Endothelial cell (in vitro differentiated cells): ENCODE measurements around the gene SBF2. TPM values are rescaled to one million over a fixed set of nuclear protein-coding genes. Genes with fewer than 3 reads are reported as not detected.

Experiments used
- DNase-seq: peaks from one replicate; pipeline ENCODE4 v3.0.0; 2021; ENCODE audit warnings: low spot score
- H3K27ac Mint-ChIP-seq: one replicate; pipeline ENCODE4 v1.8.0; 2021; ENCODE audit warnings: mixed read lengths, inconsistent platforms; ENCODE audit not compliant: unreplicated experiment
- H3K27me3 Mint-ChIP-seq: one replicate; pipeline ENCODE4 v1.8.0; 2021; ENCODE audit warnings: mild to moderate bottlenecking, moderate library complexity, mixed read lengths, inconsistent platforms; ENCODE audit not compliant: unreplicated experiment
- H3K36me3 Mint-ChIP-seq: one replicate; pipeline ENCODE4 v1.8.0; 2021; ENCODE audit warnings: mild to moderate bottlenecking, low read depth, mixed read lengths, inconsistent platforms; ENCODE audit not compliant: unreplicated experiment
- H3K4me1 Mint-ChIP-seq: one replicate; pipeline ENCODE4 v1.8.0; 2021; ENCODE audit warnings: mild to moderate bottlenecking, mixed read lengths, inconsistent platforms; ENCODE audit not compliant: unreplicated experiment
- H3K4me3 Mint-ChIP-seq: one replicate; pipeline ENCODE4 v1.8.0; 2021; ENCODE audit warnings: mild to moderate bottlenecking, mixed read lengths, inconsistent platforms; ENCODE audit not compliant: unreplicated experiment
- H3K9me3 Mint-ChIP-seq: one replicate; pipeline ENCODE4 v1.8.0; 2021; ENCODE audit warnings: mixed read lengths, inconsistent platforms; ENCODE audit not compliant: unreplicated experiment
- total RNA-seq: library from RNA; stranded (reverse); fragmentation: NEBNext Ultra II Directional; extraction: Animal tissue kit (Norgen Biotek cat#: 25700); gene quantifications from one replicate; pipeline ENCODE4 v1.2.1, GENCODE V29; 2021; ENCODE audit not compliant: unreplicated experiment
- TF ChIP-seq, protein P1 (sequence below): fragments of 200-600 bp; sonication (generic); IDR thresholded peaks from one replicate; pipeline ENCODE4 v1.5.0; 2021; ENCODE audit warnings: antibody characterized with exemption; ENCODE audit not compliant: unreplicated experiment

Gene SBF2
- total RNA-seq, 1 donor from 2014 or later, result 40.8 TPM

GRCh38 chr11:10291801-10292638 lies 2.0 kb downstream of the SBF2 start:
- peak overlapping the region; percentile 91 for H3K4me3 Mint-ChIP-seq
- TF ChIP-seq, protein P1, sequence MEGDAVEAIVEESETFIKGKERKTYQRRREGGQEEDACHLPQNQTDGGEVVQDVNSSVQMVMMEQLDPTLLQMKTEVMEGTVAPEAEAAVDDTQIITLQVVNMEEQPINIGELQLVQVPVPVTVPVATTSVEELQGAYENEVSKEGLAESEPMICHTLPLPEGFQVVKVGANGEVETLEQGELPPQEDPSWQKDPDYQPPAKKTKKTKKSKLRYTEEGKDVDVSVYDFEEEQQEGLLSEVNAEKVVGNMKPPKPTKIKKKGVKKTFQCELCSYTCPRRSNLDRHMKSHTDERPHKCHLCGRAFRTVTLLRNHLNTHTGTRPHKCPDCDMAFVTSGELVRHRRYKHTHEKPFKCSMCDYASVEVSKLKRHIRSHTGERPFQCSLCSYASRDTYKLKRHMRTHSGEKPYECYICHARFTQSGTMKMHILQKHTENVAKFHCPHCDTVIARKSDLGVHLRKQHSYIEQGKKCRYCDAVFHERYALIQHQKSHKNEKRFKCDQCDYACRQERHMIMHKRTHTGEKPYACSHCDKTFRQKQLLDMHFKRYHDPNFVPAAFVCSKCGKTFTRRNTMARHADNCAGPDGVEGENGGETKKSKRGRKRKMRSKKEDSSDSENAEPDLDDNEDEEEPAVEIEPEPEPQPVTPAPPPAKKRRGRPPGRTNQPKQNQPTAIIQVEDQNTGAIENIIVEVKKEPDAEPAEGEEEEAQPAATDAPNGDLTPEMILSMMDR, result no peak
- peaks cover 41% of the 10 kb centered on the region for H3K4me1 Mint-ChIP-seq
- H3K27me3 Mint-ChIP-seq, result peaks cover 4% of the 10 kb centered on the region
- DNase-seq, result no peak
- no peaks in the 10 kb centered on the region for H3K9me3 Mint-ChIP-seq
- peak overlapping the region; percentile 54 for H3K27ac Mint-ChIP-seq
- H3K36me3 Mint-ChIP-seq, result peaks cover 14% of the 10 kb centered on the region

DNA sequence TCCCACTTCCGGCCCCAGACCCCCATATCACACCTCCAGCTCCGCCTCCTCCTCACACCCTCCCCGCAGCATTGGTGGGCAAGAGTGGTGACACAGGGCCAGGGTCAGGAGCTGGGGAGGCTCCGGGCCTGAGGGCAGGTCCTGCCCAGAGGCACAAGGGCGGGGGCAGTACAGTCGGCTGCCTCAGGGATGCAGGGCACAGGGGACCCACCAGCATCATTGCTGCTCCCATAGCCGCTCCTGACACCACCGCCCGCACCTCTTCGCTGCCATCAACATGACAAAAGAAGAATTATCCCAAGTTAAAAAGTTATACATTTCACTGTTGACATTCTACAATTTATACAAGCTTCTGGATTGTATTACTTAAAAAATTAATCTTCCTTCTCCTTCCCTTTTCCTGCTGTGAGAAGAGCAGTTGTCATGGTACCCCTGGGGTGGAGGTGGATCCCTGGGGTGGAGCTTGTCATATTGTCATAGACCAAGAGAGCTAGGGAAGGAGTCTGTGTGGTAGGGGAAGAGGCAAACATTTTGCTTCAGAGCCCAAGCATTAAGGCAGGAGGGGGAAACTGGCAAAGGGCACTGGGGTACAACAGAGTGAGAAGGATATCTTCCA lies 4.1 kb downstream of the SBF2 start:
- H3K36me3 Mint-ChIP-seq, result peaks cover 11% of the 10 kb centered on the region
- peaks cover 32% of the 10 kb centered on the region for H3K4me1 Mint-ChIP-seq
- peaks cover 2% of the 10 kb centered on the region for H3K27me3 Mint-ChIP-seq
- TF ChIP-seq, protein P1, result no peak
- H3K9me3 Mint-ChIP-seq, result no peaks in the 10 kb centered on the region
- DNase-seq, result no peak
- no peak overlapping the region for H3K27ac Mint-ChIP-seq
- peak overlapping the region; percentile 37 for H3K4me3 Mint-ChIP-seq

DNA sequence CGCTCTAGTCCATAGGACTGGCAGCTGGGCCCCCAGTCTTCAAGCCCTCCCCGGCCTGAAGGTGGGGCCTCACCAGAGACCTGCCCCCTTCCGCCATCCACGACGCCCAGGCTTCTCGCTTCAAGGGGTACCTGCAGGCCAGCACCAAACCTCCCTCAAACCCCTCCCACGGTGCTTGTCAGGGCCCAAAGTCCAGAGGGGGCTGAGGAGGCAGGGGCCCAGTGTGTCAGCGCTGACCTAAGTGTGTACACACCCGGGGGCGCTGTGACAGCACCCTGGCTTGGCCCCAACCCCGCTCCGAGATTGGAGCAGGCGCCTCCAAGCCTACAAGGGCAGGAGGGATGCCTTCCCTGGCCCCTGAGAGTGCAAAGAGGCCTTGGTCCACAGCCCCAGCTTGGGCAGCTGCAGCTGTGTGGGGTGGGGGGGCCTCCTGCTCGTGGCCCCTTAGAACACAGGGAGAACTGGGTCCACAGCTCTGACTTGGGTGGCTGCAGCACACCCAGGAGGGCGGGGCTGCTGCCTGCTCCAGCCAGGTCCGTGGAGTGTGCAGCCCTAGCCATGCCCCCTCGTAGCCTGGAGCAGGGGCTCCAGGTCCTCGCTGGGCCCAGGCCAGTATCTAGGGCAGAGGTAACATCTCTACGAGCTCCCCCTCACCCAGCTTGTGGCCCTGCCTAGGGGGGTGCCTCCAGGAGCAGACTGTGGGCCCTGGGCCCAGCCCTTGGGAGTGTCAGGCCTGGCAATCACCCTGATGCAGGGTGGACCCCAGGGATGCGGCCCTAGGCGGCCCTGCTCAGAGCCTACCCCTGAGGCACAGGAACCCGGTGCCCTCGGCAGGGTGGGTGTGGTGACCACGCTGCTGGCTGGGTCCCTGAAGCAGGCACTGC lies 4.9 kb downstream of the SBF2 start:
- DNase-seq, result no peak
- H3K27ac Mint-ChIP-seq, result no peak overlapping the region
- H3K4me1 Mint-ChIP-seq, result peaks cover 30% of the 10 kb centered on the region
- no peak overlapping the region for H3K4me3 Mint-ChIP-seq
- TF ChIP-seq, protein P1, result no peak
- H3K27me3 Mint-ChIP-seq, result no peaks in the 10 kb centered on the region
- H3K36me3 Mint-ChIP-seq, result peaks cover 9% of the 10 kb centered on the region
- H3K9me3 Mint-ChIP-seq, result no peaks in the 10 kb centered on the region

DNA sequence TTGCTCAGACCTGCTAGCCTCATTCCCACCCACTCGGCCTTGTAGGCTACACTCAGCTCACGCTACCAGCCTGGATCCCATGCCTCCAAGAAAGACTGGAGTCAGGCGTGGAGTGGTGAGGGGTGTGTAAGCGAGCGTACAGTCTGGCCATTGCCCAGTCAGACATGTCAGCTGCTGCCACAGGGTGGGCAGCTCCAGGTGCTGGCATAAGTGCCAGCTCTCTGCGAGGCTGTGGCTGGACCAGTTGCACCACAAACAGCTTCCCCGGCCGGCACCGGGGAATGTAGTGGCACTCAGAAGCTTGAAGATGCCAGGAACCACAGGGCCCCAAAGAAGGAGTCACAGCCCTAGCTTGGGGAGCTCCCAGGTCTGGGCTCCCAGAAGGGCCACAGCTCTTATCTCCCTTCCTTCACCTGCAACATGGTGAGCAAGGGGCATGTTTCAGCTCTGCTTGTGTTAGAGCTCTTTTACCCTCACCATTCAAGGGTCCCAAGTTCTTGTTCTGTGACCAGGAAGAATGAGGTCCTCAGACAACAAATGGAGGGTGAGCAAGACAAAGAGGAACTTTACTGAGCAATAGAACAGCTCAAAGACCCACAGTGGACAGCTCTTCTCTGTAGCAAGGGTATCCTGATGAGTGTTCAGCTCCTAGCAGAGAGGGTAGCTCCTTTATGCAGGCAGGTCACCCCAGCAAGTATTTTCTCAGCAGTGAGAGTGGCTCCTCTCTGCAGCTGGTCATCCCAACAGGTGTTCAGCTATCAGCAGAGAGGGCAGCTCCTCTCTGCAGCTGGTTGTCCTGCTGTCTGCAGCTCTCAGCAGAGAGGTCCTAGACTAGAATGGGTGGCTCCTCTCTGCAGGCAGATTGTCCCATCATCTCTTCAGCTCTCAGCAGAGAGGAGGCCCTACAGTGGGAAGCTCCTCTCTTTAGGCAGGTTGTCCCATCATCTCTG lies 6.0 kb downstream of the SBF2 start:
- H3K4me3 Mint-ChIP-seq, result no peak overlapping the region
- H3K36me3 Mint-ChIP-seq, result peaks cover 9% of the 10 kb centered on the region
- H3K9me3 Mint-ChIP-seq, result no peaks in the 10 kb centered on the region
- peaks cover 29% of the 10 kb centered on the region for H3K4me1 Mint-ChIP-seq
- no peaks in the 10 kb centered on the region for H3K27me3 Mint-ChIP-seq
- no peak overlapping the region for H3K27ac Mint-ChIP-seq
- TF ChIP-seq, protein P1, result no peak
- DNase-seq, result no peak
